ENCODE measurements around the gene CPO.

The CPO gene

GRCh38 chr2:206978746-206979145, 39.4 kb downstream of the CPO start:
- no peak for DNase-seq

DNA sequence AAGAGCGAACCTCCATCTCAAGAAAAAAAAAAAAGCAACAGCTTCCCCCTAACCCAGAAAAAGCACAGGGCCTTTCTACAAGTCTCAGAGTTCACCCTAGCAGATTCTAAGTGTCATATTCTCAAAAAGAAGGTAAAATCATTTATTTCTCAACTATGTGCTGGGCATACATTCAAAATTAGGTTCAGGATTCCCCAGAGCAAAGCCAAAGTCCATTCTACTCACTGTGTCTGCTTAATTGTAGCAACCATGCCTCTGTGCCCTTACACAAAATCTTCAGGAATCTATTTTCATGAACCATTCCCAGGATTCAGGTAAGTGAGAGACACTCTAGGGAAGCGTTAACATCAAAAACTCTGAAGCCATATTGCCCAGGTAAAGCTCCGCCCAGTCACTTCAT, 40.0 kb downstream of the CPO start:
- no peak for DNase-seq

DNA sequence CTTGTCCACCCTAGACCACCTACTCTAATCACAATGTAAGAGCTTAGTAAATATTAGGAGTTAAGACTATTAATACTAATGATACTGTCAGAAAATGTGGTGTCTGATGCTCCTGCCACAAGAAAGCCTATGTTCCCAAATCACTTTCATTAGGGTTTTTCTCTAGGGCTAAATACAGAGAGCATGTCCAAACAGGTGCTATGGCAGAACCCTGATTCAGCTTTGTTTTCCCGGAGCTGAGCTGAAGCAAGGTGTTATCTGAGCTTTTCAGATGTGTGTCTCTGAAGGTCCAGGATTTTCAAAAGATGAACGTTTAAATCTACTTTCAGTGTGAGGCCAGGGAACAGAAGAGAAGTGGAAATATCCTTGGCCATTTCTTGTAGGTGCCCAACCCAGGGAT, 40.6 kb downstream of the CPO start:
- no peak for DNase-seq

DNA sequence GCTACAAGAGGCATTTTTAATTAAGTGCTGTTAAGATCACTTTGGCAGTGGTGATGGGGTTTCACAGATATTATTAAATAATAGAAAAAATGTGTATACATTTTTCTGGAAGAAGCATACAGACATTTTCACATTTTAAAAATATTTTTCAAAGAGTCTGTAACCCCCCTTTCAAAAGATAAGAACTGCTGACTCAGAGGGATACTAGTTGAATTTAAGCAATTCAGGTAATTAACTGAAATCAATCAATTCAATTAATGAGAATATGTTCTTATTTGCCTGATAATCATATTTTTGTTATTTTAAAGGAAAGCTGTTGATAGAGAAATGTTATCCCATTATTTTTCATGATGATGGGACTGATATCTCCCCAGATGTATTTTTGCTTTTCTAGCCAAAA, 41.1 kb downstream of the CPO start:
- DNase-seq, result no peak

DNA sequence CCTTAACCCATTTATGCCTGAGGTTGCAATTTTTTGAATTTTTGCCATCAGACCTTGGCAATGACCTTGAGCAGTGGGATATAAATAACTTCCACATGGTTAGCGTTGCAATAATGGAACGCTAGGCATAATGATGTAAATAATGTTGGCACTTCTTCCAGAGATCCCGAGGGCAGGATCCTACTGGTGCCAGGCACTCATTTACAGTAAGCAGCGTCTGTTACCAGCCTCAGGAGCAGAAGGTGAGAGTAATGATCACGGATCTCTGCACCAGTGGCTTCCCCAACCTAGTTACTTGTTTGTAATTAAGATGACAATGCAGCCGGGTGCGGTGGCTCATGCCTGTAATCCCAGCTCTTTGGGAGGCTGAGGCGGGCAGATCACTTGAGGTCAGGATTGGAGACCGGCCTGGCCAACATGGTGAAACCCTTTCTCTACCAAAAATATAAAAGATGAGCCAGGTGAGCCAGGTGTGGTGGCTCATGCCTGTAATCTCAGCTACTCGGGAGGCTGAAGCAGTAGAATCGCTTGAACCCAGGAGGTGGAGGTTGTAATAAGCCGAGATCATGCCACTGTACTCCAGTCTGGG, 41.9 kb downstream of the CPO start:
- no peak for DNase-seq

GRCh38 chr2:206981739-206982340, 42.5 kb downstream of the CPO start:
- peak; percentile 73 for DNase-seq

- DNase-seq, result no peak
Measured at GRCh38 chr2:206982360-206982955, 43.1 kb downstream of the CPO start.

DNA sequence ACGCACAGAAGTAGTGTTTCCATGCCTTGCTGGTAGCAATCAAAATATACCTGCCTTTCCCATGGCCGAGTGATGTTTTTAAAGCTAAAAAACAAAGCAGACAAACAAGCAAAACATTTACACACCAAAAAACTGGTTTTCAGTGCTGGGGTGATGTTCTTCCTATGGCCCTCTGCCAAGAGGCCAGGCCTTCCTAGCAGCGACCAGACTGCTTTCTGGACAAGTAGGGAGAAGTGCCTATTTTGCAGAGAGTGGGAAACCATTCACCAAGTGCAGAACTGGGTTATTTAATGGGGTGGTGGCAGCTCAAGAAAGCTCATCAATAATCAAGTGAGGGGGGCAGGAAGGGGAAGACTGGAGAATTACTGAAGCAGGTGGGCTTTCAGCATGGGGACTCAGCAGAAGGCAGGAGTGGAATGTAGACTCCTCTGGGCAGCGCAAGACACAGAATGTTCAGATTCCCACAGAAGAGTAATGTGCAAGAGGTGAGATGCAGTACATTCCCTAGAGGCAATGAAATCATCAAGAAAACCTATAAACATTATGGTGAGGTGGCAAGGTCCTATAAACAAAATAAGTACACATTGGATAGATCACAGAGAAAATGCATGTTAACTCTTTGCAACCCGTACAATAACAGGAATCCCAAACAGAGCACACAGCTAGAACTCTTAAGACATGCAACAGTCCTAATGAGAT, 44.0 kb downstream of the CPO start:
- DNase-seq, result no peak

DNA sequence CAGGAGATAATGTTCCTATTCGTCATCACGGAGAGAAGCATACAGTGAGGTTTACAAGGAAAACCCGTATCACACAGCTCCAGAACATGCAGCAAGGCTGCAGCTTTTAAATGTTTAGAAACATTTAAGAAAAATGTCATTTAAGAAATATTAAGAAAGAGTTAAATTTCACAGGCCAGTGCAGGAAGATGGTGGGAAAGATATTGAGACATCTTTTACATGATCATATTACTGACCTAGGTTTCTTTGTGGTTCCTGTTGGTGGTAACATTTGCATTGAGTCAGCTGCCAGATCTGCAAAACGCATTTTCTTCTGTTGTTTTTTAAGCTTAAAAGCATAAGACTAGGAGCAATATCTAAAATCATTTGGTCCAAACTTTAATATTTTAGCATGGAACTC, 44.9 kb downstream of the CPO start:
- peak; percentile 42 for DNase-seq

DNA sequence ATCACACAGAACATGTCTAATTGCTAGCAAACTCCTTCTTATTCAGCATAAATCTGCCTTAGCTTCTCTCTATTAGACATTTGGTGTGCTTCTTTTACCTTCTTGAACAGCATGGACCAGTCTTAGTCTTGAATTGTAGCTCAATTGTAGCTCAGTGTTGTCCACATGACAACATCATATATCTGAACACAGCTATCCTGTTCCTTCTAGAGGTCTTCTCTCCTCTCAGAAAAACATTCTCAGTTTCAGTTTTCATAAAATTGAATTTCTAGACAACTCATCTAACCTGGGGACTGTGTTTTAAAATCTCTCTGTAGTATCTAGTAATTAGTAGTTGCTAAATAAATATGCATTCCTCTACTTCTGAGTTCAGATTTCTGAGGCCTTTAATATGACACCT, 47.6 kb downstream of the CPO start:
- no peak for DNase-seq

DNA sequence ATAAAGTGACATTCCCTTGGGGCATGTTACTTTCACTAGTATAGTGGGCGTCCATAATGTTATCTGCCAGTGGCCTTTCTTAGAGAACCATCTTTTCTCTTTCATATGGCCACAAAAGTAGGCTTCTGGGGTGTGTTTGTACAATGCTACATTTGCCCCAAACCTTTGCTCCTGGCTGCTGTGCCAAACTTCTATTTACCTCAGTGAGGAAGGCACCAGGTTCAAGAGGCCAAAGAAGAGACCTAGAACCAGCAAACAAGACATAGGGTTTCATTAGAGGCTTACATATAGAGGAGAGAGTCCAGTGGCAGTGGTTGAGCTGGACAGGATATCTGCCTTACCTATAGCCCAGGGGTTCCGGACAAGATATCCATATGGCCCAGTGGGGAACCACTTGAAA, 48.5 kb downstream of the CPO start:
- no peak for DNase-seq

GRCh38 chr2:206988884-206989283, 49.6 kb downstream of the CPO start:
- DNase-seq, result no peak

DNA sequence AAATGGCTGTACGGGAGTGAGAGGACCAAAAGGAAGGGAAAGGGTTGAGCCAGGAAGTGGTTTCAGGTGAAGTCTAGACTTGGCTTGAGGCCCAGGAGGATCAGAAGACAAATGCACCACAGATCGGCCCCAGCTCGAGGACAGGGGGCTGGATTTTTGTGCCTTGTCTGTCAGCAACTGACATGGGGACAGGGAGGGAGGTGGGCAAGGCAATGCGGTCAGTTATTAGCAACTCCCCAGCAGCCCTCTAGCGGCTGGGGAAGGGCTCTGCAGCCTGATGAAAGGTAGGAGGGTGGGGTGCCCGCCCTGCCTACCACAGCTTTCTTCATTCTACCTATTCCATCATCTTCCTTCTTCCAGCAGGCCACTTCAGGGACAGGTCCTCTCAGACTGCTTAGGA, 50.0 kb downstream of the CPO start:
- DNase-seq, result peak; percentile 82

GRCh38 chr2:206990360-206990759, 51.0 kb downstream of the CPO start:
- no peak for DNase-seq

DNA sequence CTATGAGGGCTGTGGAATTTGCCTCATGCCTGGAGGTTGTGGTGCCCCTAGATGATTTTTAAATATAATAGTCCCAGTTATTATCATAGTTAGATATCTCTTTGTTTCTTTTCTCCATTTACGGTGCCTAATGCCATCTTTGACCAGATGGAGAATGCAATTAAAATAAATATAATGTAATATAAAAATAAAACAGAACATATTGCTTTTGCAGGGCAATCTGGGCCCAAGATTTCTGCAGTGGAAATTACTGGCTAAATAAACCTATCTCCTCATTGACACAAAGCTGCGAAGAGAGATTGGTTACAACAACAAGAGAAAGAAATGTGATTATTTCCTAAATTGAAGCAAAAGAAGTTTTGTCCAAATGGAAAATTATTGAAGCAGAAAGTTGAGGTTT, 51.8 kb downstream of the CPO start:
- no peak for DNase-seq

GRCh38 chr2:206993396-206993911, 54.1 kb downstream of the CPO start:
- DNase-seq, result peak; percentile 8

GRCh38 chr2:206993964-206994363, 54.6 kb downstream of the CPO start:
- peak; percentile 48 for DNase-seq

- DNase-seq, result peak; percentile 15
Measured at GRCh38 chr2:206996556-206997065, 57.3 kb downstream of the CPO start.

DNA sequence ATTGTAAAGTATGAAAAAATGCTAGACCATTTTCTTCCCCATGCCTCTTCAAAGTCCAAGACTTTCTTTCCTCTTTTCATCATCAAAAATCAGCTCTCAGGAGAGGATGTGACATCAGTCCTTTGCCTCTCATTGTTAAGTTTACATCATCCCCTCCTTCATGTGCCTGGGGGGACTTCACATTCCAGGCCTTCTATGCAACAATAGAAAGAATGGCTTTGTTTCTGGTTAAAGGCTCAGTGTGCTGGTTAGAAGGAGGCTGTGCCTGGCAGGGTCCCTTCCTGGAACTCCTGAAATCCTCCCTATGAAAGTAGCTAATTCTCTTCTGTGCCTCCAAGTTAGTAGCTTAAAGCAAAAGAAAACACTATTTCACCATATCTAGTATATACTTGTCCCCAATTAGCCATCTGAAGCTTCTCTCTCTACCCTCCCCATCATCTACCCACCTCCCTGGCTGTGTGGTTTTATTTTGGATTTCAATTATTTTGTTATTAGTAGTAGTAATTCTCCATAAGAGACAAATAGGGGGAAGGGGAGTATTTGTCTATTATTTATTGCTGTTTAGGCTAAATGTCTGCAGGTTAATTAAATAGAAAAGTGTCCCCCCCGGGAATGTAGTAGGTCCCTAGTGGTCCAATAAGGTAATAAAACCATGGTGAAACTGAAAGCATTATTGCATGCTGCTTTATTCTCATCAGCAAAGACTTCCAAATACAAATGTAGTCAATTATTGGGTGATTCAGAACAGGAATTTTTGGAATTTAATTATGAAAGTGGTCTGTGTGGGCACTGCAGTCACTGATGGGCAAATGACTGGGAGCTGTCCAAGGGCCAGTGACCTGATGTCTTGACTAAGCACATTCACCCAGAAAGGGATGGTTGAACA, 69.0 kb downstream of the CPO start:
- no peak for DNase-seq

GRCh38 chr2:207012461-207012860, 73.1 kb downstream of the CPO start:
- no peak for DNase-seq

- no peak for DNase-seq
Measured at GRCh38 chr2:207014424-207014823, 75.1 kb downstream of the CPO start.

DNA sequence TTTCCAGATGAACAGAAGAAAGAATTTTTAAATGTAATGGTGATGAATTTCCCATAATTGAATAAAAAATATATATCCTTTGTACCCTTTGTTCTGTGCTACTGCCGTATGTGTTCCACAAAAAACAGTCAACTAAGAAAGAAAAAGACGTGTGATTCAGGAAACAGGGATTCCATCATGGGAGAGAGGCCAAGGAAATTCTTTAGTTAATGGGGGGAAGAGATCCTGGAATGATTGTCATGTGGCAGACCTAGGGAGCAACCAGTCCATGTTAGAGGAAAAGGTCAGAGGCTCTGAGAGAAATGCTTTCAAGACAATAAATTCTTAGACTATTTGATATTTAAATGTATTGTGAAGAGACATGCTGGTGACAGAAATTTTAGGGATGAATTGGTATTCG, 76.6 kb downstream of the CPO start:
- DNase-seq, result no peak

Data from hematopoietic multipotent progenitor cell treated with erythropoietin and hydrocortisone succinate and interleukin-3 and kit ligand, for 6 days (in vitro differentiated cells).